Endothelial cell of umbilical vein (primary cell): ENCODE data around the gene PRRT1B.

ENCODE experiments used
- CTCF ChIP-seq, 2 donors: IDR thresholded peaks; 1 replicate in 1 of 2; 2 replicates in 1 of 2; pipeline ENCODE4 v1.5.1; 2011; ENCODE audit warnings: low read length in 2 of 2, mild to moderate bottlenecking in 2 of 2, moderate library complexity in 2 of 2, control low read depth in 1 of 2, inconsistent platforms in 1 of 2, low read depth in 1 of 2; ENCODE audit not compliant: insufficient read depth in 1 of 2; ENCODE audit errors: extremely low read depth in 1 of 2
- EZH2 ChIP-seq: IDR thresholded peaks from 2 replicates; pipeline ENCODE4 v1.6.1; 2012; ENCODE audit warnings: borderline replicate concordance, low read depth, mild to moderate bottlenecking, moderate library complexity, low read length, inconsistent platforms; ENCODE audit not compliant: severe bottlenecking
- MAX ChIP-seq: IDR thresholded peaks from 2 replicates; pipeline ENCODE4 v1.6.1; 2011; ENCODE audit not compliant: insufficient read depth, insufficient read length
- MYC ChIP-seq: IDR thresholded peaks from one replicate; pipeline ENCODE4 v1.6.1; 2011; ENCODE audit warnings: mild to moderate bottlenecking, low read depth, low read length

GRCh38 chr9:131607591-131607990 is 62.3 kb downstream of the PRRT1B start:
- TF ChIP-seq CTCF (IDR thresholded peaks at IDR 0.05; ENCODE audit: extremely low read depth in 1 of 2, insufficient read depth in 1 of 2, low read depth in 1 of 2, low read length in 2 of 2) (no peak), MYC (no peak), MAX (no peak), EZH2 (no peak)
